Measurements from ENCODE around the gene LUC7L2.
"Not testable (repeated sequence)": the region's sequence is repeated elsewhere in the genome, so short reads cannot be mapped to it uniquely, and the experiment has no call there.

LUC7L2 gene

GRCh38 chr7:139397192-139397591 is 37.5 kb downstream of the LUC7L2 start:
- TF ChIP-seq CTCF (conservative IDR thresholded peaks at IDR 0.05; ENCODE audit: low read length): no peak
- no peak overlapping the region for H3K4me3 ChIP-seq (ENCODE audit: low read length)
- DNase-seq (ENCODE audit: low read depth): no peak

- no peak for DNase-seq (ENCODE audit: low read depth)
- no peak overlapping the region for H3K4me3 ChIP-seq (ENCODE audit: low read length)
- no peak for TF ChIP-seq CTCF (conservative IDR thresholded peaks at IDR 0.05; ENCODE audit: low read length)
These were observed 43.9 kb downstream of the LUC7L2 start for GRCh38 chr7:139403601-139404000.

GRCh38 chr7:139407555-139407954 is 47.9 kb downstream of the LUC7L2 start:
- no peak for TF ChIP-seq CTCF (conservative IDR thresholded peaks at IDR 0.05; ENCODE audit: low read length)
- no peak overlapping the region for H3K4me3 ChIP-seq (ENCODE audit: low read length)
- no peak for DNase-seq (ENCODE audit: low read depth)

- not testable (repeated sequence) for H3K4me3 ChIP-seq (ENCODE audit: low read length); DNase-seq (ENCODE audit: low read depth)
These were observed 55.2 kb downstream of the LUC7L2 start for GRCh38 chr7:139414743-139415402.

GRCh38 chr7:139416405-139416804 is 56.7 kb downstream of the LUC7L2 start:
- H3K4me3 ChIP-seq (ENCODE audit: low read length): no peak overlapping the region
- no peak for TF ChIP-seq CTCF (conservative IDR thresholded peaks at IDR 0.05; ENCODE audit: low read length)
- no peak for DNase-seq (ENCODE audit: low read depth)

- H3K4me3 ChIP-seq (ENCODE audit: low read length): no peak overlapping the region
- DNase-seq (ENCODE audit: low read depth): no peak
- no peak for TF ChIP-seq CTCF (conservative IDR thresholded peaks at IDR 0.05; ENCODE audit: low read length)
These were observed 57.8 kb downstream of the LUC7L2 start for GRCh38 chr7:139417478-139417877.

- TF ChIP-seq CTCF (conservative IDR thresholded peaks at IDR 0.05; ENCODE audit: low read length): no peak
- no peak overlapping the region for H3K4me3 ChIP-seq (ENCODE audit: low read length)
- DNase-seq (ENCODE audit: low read depth): no peak
These were observed 61.4 kb downstream of the LUC7L2 start for GRCh38 chr7:139421123-139421522.

- DNase-seq (ENCODE audit: low read depth): no peak
- H3K4me3 ChIP-seq (ENCODE audit: low read length): no peak overlapping the region
- TF ChIP-seq CTCF (conservative IDR thresholded peaks at IDR 0.05; ENCODE audit: low read length): no peak
These were observed 62.4 kb downstream of the LUC7L2 start for GRCh38 chr7:139422126-139422525.
